ENCODE data around the gene TRAF7.
A peak's percentile ranks its signal among the peaks of the same experiment; 100 is the strongest.

TRAF7 gene

GRCh38 chr16:2147981-2148671 is 7.5 kb upstream of the TRAF7 start, which contains the start of gene RAB26:
TSS of gene RAB26 (plus strand) at chr16:2148625. CDS start at chr16:2148784, 159 bp downstream.
- DNase-seq (ENCODE audit: low spot score) = no peak

GRCh38 chr16:2148714-2149629 is 6.6 kb upstream of the TRAF7 start:
- no peak for DNase-seq (ENCODE audit: low spot score)

GRCh38 chr16:2149630-2150417 is 5.8 kb upstream of the TRAF7 start:
- DNase-seq (ENCODE audit: low spot score) = no peak

- no peak for DNase-seq (ENCODE audit: low spot score)
These were observed 5.0 kb upstream of the TRAF7 start for GRCh38 chr16:2150418-2151187.

GRCh38 chr16:2151188-2152091 is 4.1 kb upstream of the TRAF7 start:
- DNase-seq (ENCODE audit: low spot score) = no peak

- no peak for DNase-seq (ENCODE audit: low spot score)
These were observed 2.7 kb upstream of the TRAF7 start for GRCh38 chr16:2152695-2153506.

GRCh38 chr16:2154533-2155090 is 970 bp upstream of the TRAF7 start:
- no peak for DNase-seq (ENCODE audit: low spot score)

GRCh38 chr16:2155977-2156848 is 631 bp downstream of the TRAF7 start:
- no peak for DNase-seq (ENCODE audit: low spot score)

GRCh38 chr16:2156849-2157224 is 1.3 kb downstream of the TRAF7 start:
- DNase-seq (ENCODE audit: low spot score) = no peak

- DNase-seq (ENCODE audit: low spot score) = no peak
These were observed 2.1 kb downstream of the TRAF7 start for GRCh38 chr16:2157480-2158261.

- DNase-seq (ENCODE audit: low spot score) = no peak
These were observed 2.7 kb downstream of the TRAF7 start for GRCh38 chr16:2158262-2158638.

GRCh38 chr16:2159175-2159838 is 3.7 kb downstream of the TRAF7 start:
- DNase-seq (ENCODE audit: low spot score) = peak; percentile 84

GRCh38 chr16:2160915-2161551 is 5.5 kb downstream of the TRAF7 start:
- DNase-seq (ENCODE audit: low spot score) = no peak

- DNase-seq (ENCODE audit: low spot score) = no peak
These were observed 6.3 kb downstream of the TRAF7 start for GRCh38 chr16:2161911-2162310.

- DNase-seq (ENCODE audit: low spot score) = no peak
These were observed 7.1 kb downstream of the TRAF7 start for GRCh38 chr16:2162676-2163118.

- no peak for DNase-seq (ENCODE audit: low spot score)
These were observed 7.8 kb downstream of the TRAF7 start for GRCh38 chr16:2163211-2163881.

Measured in left forelimb (tissue), 1 donor.